ENCODE data around the gene PARD3B.

DNA sequence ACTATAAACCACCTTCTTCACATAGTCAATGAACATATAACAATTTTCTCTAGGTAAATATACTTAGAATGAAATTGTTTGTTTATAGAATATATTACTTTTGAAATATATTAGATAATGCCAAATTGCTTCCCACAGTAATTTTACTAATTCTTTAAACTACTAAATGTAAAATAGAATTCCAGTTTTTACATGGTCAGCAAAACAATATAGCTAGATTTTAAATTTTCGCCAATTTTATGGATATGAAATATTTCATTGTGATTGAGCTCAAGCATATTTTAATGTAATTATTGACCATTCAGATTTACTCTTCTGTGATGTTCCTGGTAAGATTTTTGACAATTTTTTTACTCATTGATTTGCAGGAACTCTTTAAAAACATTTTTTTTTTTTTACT is 444.6 kb downstream of the PARD3B start:
- TF ChIP-seq, protein P1, sequence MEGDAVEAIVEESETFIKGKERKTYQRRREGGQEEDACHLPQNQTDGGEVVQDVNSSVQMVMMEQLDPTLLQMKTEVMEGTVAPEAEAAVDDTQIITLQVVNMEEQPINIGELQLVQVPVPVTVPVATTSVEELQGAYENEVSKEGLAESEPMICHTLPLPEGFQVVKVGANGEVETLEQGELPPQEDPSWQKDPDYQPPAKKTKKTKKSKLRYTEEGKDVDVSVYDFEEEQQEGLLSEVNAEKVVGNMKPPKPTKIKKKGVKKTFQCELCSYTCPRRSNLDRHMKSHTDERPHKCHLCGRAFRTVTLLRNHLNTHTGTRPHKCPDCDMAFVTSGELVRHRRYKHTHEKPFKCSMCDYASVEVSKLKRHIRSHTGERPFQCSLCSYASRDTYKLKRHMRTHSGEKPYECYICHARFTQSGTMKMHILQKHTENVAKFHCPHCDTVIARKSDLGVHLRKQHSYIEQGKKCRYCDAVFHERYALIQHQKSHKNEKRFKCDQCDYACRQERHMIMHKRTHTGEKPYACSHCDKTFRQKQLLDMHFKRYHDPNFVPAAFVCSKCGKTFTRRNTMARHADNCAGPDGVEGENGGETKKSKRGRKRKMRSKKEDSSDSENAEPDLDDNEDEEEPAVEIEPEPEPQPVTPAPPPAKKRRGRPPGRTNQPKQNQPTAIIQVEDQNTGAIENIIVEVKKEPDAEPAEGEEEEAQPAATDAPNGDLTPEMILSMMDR (IDR thresholded peaks at IDR 0.05; ENCODE audit: borderline replicate concordance, extremely low read depth, low read length, poor library complexity, severe bottlenecking) = no peak
- no peak for TF ChIP-seq EZH2 (IDR thresholded peaks at IDR 0.05; ENCODE audit: borderline replicate concordance, low read depth, low read length, severe bottlenecking)

Data from DND-41 (cell line).